NB4 (cell line): ENCODE data around the gene EPHA10.

Experiments used
- POLR2A ChIP-seq: IDR thresholded peaks from 2 replicates; pipeline ENCODE4 v1.6.1; 2011; ENCODE audit warnings: mild to moderate bottlenecking; ENCODE audit not compliant: insufficient read length; ENCODE audit errors: extremely low read depth
- TF ChIP-seq, protein P1 (sequence below): IDR thresholded peaks from one replicate; pipeline ENCODE4 v1.5.1; 2012; ENCODE audit warnings: low read depth, low read length

DNA sequence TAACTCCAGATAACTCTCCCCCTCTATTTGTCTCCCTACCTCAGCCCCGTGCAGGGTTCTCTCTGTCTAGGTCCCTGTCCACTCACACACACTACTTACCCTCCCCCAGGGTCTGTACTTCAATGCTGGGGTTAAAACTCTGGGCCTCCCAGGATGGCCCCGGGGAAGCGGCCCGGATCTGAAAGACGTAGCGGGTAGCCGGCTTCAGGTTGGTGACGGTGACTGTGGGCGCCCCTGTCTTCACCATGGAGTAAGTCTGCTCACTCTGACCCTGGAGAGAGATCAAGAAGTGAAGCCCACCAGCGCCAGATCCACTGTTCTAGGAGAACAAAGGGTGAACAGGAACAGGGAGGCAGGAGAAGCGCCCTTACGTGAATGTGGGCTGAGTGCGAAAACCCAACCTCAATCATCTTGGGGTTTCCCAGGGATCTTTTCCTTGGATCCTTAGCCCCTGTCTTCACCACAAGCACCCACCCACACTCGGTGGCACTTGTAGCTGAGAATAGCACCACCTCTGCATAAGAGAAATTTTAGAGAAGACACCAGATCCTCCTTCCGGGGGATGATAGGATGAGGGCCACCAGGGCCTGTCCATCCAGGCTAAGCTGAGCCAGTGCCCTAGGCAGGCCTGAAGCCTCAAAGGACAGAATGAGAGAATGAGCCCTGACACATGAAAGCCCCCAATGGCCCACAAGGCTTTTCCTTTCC is 33.5 kb downstream of the EPHA10 start:
- TF ChIP-seq POLR2A: no peak
- TF ChIP-seq, protein P1, sequence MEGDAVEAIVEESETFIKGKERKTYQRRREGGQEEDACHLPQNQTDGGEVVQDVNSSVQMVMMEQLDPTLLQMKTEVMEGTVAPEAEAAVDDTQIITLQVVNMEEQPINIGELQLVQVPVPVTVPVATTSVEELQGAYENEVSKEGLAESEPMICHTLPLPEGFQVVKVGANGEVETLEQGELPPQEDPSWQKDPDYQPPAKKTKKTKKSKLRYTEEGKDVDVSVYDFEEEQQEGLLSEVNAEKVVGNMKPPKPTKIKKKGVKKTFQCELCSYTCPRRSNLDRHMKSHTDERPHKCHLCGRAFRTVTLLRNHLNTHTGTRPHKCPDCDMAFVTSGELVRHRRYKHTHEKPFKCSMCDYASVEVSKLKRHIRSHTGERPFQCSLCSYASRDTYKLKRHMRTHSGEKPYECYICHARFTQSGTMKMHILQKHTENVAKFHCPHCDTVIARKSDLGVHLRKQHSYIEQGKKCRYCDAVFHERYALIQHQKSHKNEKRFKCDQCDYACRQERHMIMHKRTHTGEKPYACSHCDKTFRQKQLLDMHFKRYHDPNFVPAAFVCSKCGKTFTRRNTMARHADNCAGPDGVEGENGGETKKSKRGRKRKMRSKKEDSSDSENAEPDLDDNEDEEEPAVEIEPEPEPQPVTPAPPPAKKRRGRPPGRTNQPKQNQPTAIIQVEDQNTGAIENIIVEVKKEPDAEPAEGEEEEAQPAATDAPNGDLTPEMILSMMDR: no peak
